Endothelial cell (in vitro differentiated cells): ENCODE data around the gene SPATA31E1. TPM values are rescaled to one million over a fixed set of nuclear protein-coding genes. Genes with fewer than 3 reads are reported as not detected.

Experiments
- DNase-seq: peaks from one replicate; pipeline ENCODE4 v3.0.0; 2021; ENCODE audit warnings: low spot score
- H3K27ac Mint-ChIP-seq: one replicate; pipeline ENCODE4 v1.8.0; 2021; ENCODE audit warnings: mixed read lengths, inconsistent platforms; ENCODE audit not compliant: unreplicated experiment
- H3K27me3 Mint-ChIP-seq: one replicate; pipeline ENCODE4 v1.8.0; 2021; ENCODE audit warnings: mild to moderate bottlenecking, moderate library complexity, mixed read lengths, inconsistent platforms; ENCODE audit not compliant: unreplicated experiment
- H3K36me3 Mint-ChIP-seq: one replicate; pipeline ENCODE4 v1.8.0; 2021; ENCODE audit warnings: mild to moderate bottlenecking, low read depth, mixed read lengths, inconsistent platforms; ENCODE audit not compliant: unreplicated experiment
- H3K4me1 Mint-ChIP-seq: one replicate; pipeline ENCODE4 v1.8.0; 2021; ENCODE audit warnings: mild to moderate bottlenecking, mixed read lengths, inconsistent platforms; ENCODE audit not compliant: unreplicated experiment
- H3K4me3 Mint-ChIP-seq: one replicate; pipeline ENCODE4 v1.8.0; 2021; ENCODE audit warnings: mild to moderate bottlenecking, mixed read lengths, inconsistent platforms; ENCODE audit not compliant: unreplicated experiment
- H3K9me3 Mint-ChIP-seq: one replicate; pipeline ENCODE4 v1.8.0; 2021; ENCODE audit warnings: mixed read lengths, inconsistent platforms; ENCODE audit not compliant: unreplicated experiment
- CTCF ChIP-seq: fragments of 200-600 bp; sonication (generic); IDR thresholded peaks from one replicate; pipeline ENCODE4 v1.5.0; 2021; ENCODE audit warnings: antibody characterized with exemption; ENCODE audit not compliant: unreplicated experiment
- total RNA-seq: library from RNA; stranded (reverse); fragmentation: NEBNext Ultra II Directional; extraction: Animal tissue kit (Norgen Biotek cat#: 25700); gene quantifications from one replicate; pipeline ENCODE4 v1.2.1, GENCODE V29; 2021; ENCODE audit not compliant: unreplicated experiment

Gene SPATA31E1
- total RNA-seq, 1 donor from 2014 or later = 0.05 TPM

- H3K27me3 Mint-ChIP-seq = peaks cover 7% of the 10 kb centered on the region
- peaks cover 4% of the 10 kb centered on the region for H3K4me1 Mint-ChIP-seq
These were observed 8.4 kb upstream of the SPATA31E1 start for GRCh38 chr9:87874304-87874623.

GRCh38 chr9:87875060-87875459 lies 7.6 kb upstream of the SPATA31E1 start:
- Mint-ChIP-seq H3K9me3 (no peaks in the 10 kb centered on the region), H3K4me3 (no peak overlapping the region), H3K4me1 (peaks cover 3% of the 10 kb centered on the region), H3K27me3 (peaks cover 7% of the 10 kb centered on the region), H3K36me3 (peaks cover 10% of the 10 kb centered on the region), H3K27ac (no peak overlapping the region)
- no peak for DNase-seq
- TF ChIP-seq CTCF = no peak

More at GRCh38 chr9:87874304-87874623, 8.4 kb upstream of the SPATA31E1 start:
- H3K27ac Mint-ChIP-seq = no peak overlapping the region
- no peak for DNase-seq
- peaks cover 5% of the 10 kb centered on the region for H3K9me3 Mint-ChIP-seq
- peaks cover 17% of the 10 kb centered on the region for H3K36me3 Mint-ChIP-seq
- no peak overlapping the region for H3K4me3 Mint-ChIP-seq
- TF ChIP-seq CTCF = no peak

GRCh38 chr9:87875831-87876545 lies 6.7 kb upstream of the SPATA31E1 start:
- Mint-ChIP-seq H3K4me3 (no peak overlapping the region), H3K9me3 (no peaks in the 10 kb centered on the region), H3K4me1 (peaks cover 8% of the 10 kb centered on the region), H3K36me3 (peaks cover 10% of the 10 kb centered on the region), H3K27ac (no peak overlapping the region), H3K27me3 (peaks cover 8% of the 10 kb centered on the region)
- DNase-seq = no peak
- no peak for TF ChIP-seq CTCF

- peaks cover 10% of the 10 kb centered on the region for H3K36me3 Mint-ChIP-seq
- TF ChIP-seq CTCF = no peak
- H3K27ac Mint-ChIP-seq = no peak overlapping the region
- peaks cover 8% of the 10 kb centered on the region for H3K27me3 Mint-ChIP-seq
- no peak for DNase-seq
- H3K4me1 Mint-ChIP-seq = peaks cover 12% of the 10 kb centered on the region
- no peaks in the 10 kb centered on the region for H3K9me3 Mint-ChIP-seq
- no peak overlapping the region for H3K4me3 Mint-ChIP-seq
These were observed 6.0 kb upstream of the SPATA31E1 start for GRCh38 chr9:87876708-87877107.

GRCh38 chr9:87878989-87879511 lies 3.6 kb upstream of the SPATA31E1 start:
- DNase-seq = no peak
- no peak overlapping the region for H3K27ac Mint-ChIP-seq
- TF ChIP-seq CTCF = no peak
- peaks cover 10% of the 10 kb centered on the region for H3K27me3 Mint-ChIP-seq
- H3K9me3 Mint-ChIP-seq = no peaks in the 10 kb centered on the region
- no peak overlapping the region for H3K4me3 Mint-ChIP-seq
- peaks cover 12% of the 10 kb centered on the region for H3K4me1 Mint-ChIP-seq
- H3K36me3 Mint-ChIP-seq = peaks cover 10% of the 10 kb centered on the region
